NB4 (cell line): ENCODE data around the gene DGCR2.

Source experiments
- DNase-seq: peaks from one replicate; pipeline ENCODE4 v3.0.0; 2010; ENCODE audit warnings: low read depth
- H3K4me3 ChIP-seq: one replicate; pipeline ENCODE4 v1.5.1; 2011; ENCODE audit warnings: mild to moderate bottlenecking, low read depth, low read length, moderate library complexity
- MAX ChIP-seq: IDR thresholded peaks from 2 replicates; pipeline ENCODE4 v1.6.1; 2011; ENCODE audit warnings: low read depth, low read length
- MYC ChIP-seq: IDR thresholded peaks from 2 replicates; pipeline ENCODE4 v1.6.1; 2011; ENCODE audit warnings: low read depth, low read length
- POLR2A ChIP-seq: IDR thresholded peaks from 2 replicates; pipeline ENCODE4 v1.6.1; 2011; ENCODE audit warnings: mild to moderate bottlenecking; ENCODE audit not compliant: insufficient read length; ENCODE audit errors: extremely low read depth
- TF ChIP-seq, protein P1 (sequence below): IDR thresholded peaks from one replicate; pipeline ENCODE4 v1.5.1; 2012; ENCODE audit warnings: low read depth, low read length

DGCR2 gene

DNA sequence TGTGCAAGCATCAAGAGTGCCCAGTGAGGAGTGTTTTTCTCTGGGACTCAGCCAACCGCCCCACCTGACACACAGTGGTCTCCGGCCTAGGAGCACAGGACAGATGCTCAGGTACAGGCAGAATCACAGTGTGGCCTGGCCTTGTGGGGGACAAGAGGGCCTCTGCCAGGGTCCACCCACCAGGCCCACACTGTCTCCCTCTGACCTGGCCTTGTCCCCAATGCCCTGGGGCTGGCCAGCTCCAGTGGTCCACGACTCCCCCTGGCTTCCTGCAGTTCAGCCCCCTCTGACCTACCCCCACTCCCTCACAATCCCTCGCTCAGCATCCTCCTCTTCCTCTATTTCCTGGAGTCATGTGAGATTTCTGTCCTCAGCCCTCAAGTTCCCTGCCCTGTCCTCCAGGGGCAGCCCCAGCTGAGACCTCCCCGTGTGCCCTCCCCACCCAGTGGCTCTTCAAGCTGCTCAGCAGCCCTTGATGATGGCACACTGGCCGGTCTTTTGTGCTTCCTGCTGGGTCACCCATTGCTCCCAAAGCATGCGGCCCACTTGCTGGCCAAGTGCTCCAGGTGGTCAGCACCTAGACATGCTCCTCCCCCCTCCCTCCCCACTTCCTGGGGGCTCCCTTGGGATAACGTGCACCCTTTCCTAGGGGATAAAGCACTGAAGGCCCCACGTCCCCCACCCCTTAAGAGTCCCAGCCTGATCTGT, 10.6 kb upstream of the DGCR2 start:
- DNase-seq, result no peak
- TF ChIP-seq, protein P1, sequence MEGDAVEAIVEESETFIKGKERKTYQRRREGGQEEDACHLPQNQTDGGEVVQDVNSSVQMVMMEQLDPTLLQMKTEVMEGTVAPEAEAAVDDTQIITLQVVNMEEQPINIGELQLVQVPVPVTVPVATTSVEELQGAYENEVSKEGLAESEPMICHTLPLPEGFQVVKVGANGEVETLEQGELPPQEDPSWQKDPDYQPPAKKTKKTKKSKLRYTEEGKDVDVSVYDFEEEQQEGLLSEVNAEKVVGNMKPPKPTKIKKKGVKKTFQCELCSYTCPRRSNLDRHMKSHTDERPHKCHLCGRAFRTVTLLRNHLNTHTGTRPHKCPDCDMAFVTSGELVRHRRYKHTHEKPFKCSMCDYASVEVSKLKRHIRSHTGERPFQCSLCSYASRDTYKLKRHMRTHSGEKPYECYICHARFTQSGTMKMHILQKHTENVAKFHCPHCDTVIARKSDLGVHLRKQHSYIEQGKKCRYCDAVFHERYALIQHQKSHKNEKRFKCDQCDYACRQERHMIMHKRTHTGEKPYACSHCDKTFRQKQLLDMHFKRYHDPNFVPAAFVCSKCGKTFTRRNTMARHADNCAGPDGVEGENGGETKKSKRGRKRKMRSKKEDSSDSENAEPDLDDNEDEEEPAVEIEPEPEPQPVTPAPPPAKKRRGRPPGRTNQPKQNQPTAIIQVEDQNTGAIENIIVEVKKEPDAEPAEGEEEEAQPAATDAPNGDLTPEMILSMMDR, result no peak
- TF ChIP-seq MAX (no peak), POLR2A (no peak), MYC (no peak)
- H3K4me3 ChIP-seq, result no peak overlapping the region

DNA sequence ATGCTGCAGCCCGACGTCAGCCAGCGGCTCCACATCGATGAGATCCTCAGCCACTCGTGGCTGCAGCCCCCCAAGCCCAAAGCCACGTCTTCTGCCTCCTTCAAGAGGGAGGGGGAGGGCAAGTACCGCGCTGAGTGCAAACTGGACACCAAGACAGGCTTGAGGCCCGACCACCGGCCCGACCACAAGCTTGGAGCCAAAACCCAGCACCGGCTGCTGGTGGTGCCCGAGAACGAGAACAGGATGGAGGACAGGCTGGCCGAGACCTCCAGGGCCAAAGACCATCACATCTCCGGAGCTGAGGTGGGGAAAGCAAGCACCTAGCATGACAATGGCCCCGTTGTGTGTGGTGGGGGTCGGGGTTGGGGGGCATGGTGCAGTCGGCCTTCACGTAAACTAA, 9.9 kb upstream of the DGCR2 start:
- H3K4me3 ChIP-seq, result no peak overlapping the region
- no peak for DNase-seq
- TF ChIP-seq, protein P1, result no peak
- no peak for TF ChIP-seq POLR2A
- no peak for TF ChIP-seq MAX

- TF ChIP-seq MYC (no peak), MAX (no peak), POLR2A (no peak)
- TF ChIP-seq, protein P1, result no peak
- no peak for DNase-seq
- H3K4me3 ChIP-seq, result no peak overlapping the region
These were observed 9.4 kb upstream of the DGCR2 start for GRCh38 chr22:19131685-19132015.

DNA sequence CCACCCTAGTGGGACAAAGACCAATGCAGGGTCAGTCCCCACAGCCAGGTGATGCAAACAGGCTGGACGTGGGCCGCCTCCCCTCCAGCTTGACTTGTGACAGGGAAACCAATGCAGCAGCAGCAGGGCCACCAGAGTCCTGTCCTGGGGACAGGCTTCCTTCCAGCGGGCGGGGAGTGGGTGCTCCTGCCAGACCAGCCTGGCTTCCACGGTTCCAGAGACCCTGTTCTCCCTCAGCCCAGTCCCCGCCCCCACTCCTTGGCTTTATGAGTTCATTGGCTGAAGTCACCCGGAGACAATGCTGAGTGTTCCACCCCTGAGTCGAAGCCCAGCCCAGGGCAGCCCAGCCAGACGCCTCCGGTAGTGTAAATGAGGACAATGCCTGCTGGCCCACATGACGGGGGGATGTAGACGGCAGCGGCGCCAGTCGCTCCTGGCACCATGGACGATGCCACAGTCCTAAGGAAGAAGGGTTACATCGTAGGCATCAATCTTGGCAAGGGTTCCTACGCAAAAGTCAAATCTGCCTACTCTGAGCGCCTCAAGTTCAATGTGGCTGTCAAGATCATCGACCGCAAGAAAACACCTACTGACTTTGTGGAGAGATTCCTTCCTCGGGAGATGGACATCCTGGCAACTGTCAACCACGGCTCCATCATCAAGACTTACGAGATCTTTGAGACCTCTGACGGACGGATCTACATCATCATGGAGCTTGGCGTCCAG, 8.9 kb upstream of the DGCR2 start, which contains the start of gene TSSK2:
Gene TSSK2, plus strand, starts transcription at position 350 of the 726 bp plus-strand sequence. Its CDS starts 92 bp downstream, at position 442.
- no peak within 1 kb of the TSS for H3K4me3 ChIP-seq
- no peak for TF ChIP-seq MYC
- TF ChIP-seq POLR2A, result no peak
- TF ChIP-seq, protein P1, result no peak
- TF ChIP-seq MAX, result no peak
- DNase-seq, result no peak

DNA sequence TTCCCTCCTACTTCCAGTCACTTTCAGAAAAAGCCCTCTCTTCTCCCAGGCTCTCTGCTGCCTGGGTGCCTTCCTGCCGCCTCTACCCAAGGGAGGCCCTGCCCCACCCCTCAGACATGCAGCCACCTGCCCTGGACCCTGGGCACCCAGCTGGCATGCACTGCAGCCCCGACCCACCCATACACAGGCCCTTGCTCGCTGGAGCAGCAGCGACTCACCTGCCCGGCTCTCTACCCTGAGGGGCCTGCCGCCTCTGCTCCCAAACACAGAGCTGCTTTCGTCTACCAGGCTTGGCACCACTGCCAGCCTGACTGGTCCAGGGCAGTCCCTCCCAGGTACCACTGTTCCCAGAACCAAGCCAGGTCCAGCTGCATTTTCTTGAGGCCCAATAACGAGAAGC, 7.7 kb upstream of the DGCR2 start:
- no peak for TF ChIP-seq MYC
- no peak for TF ChIP-seq POLR2A
- TF ChIP-seq, protein P1, result no peak
- no peak for TF ChIP-seq MAX
- DNase-seq, result no peak
- no peak overlapping the region for H3K4me3 ChIP-seq
